Measurements from ENCODE around the gene EMB. TPM values are rescaled to one million over a fixed set of nuclear protein-coding genes. Genes with fewer than 3 reads are reported as not detected.
"Not testable (repeated sequence)": the region's sequence is repeated elsewhere in the genome, so short reads cannot be mapped to it uniquely, and the experiment has no call there.

The EMB gene
- polyA plus RNA-seq, 1 donor = 1.9 TPM

DNA sequence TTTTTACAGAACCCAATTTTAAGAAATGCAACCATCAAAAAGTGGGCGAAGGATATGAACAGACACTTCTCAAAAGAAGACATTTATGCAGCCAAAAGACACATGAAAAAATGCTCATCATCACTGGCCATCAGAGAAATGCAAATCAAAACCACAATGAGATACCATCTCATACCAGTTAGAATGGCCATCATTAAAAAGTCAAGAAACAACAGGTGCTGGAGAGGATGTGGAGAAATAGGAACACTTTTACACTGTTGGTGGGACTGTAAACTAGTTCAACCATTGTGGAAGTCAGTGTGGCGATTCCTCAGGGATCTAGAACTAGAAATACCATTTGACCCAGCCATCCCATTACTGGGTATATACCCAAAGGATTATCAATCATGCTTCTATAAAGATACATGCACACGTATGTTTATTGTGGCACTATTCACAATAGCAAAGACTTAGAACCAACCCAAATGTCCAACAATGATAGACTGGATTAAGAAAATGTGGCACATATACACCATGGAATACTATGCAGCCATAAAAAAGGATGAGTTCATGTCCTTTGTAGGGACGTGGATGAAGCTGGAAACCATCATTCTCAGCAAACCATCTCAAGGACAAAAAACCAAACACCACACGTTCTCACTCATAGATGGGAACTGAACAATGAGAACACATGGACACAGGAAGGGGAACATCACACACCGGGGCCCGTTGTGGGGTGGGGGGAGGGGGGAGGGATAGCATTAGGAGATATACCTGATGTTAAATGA is 19.7 kb downstream of the EMB start:
- not testable (repeated sequence) for DNase-seq (ENCODE audit: low read depth)

DNA sequence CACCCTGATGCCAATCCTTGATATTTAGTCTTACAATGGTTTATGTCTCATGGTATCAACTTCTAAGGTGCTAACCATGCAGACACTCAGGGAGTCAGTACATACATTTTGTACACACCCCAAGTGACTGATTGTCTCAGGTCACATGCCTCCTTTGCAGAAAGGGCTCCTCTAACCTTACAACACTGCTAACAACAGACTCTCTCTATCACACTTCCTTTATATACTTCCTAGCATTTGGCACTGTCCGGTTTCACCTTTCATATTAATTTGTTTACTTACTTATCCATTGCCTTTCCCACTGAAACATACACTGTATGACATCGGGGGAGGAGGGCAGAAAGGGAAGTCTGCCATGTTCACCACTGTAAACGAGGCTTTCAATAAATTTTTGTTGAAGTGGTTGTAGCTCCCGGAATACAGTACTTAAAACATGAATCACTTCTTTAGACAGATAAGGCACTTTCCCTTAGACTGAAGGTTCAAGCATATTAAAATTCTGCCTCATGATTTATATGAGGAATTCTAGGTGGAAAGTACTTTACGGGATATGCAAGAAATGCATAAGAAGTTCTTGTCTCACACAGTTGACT is 20.6 kb downstream of the EMB start:
- no peak for DNase-seq (ENCODE audit: low read depth)

DNA sequence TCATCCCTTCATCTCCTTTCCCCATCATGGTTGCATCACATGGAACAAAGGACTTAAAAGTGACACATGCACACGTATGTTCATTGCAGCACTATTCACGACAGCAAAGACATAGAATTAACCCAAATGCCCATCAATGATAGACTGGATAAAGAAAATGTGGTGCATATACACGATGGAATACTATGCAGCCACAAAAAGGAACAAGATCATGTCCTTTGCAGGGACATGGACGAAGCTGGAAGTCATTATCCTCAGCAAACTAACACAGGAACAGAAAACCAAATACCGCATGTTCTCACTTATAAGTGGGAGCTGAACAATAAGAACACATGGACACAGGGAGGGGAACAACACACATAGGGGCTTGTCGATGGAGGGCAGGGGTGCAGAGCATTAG is 21.4 kb downstream of the EMB start:
- not testable (repeated sequence) for DNase-seq (ENCODE audit: low read depth)

DNA sequence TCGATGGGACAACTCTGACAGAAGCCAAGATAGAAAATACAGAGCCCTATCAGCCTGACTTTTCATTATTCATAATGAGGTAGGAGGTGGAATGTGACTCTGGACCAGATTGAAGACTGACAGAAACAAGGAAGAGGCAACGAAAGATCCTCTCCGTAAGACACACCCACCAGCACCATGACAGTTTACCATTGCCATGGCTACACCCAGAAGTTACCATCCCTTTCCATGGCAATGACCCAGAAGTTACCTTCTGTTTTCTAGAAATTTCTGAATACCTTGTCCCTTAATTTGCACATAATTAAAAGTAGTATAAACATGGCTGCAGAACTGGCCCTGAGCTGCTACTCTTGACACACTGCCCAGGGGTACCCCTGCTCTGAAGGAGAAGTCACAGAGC is 24.5 kb downstream of the EMB start:
- not testable (repeated sequence) for DNase-seq (ENCODE audit: low read depth)

DNA sequence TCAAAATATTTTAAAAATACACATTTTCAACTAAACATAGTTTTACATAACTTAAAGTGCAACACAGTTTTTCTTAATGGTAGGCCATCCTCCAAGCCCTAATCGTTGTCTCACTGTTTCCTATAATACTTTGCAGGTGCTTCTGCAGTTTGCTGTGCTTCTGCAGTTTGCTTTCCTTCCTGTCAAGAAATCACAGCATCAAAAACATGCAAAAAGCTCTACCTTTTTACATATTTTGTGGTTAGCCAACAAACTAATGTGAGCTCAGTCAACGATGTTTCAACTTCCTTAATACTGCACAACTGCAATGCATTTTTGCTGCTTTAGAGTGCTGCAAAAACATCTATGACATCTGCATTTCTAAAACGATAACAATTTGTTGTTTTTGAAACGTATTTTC is 25.2 kb downstream of the EMB start:
- no peak for DNase-seq (ENCODE audit: low read depth)

DNA sequence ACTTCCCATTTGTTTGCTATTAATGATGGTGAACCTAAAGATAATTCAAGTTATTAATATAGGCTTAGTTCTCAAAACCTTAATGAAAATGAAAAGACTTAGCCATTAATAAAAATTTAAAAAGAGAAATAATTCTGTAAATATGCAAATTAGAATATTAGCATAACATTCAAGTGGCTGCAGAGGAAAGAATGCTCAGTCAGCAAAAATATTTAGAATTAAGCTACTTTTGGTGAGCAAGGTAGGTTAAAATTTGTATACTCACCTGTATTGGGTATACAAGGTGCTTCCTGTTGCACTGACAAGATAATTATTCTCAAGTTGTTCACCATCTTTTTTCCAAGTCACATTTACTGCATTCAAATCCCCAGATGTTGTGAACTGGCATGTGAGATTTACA is 30.2 kb downstream of the EMB start:
- DNase-seq (ENCODE audit: low read depth) = not testable (repeated sequence)

DNA sequence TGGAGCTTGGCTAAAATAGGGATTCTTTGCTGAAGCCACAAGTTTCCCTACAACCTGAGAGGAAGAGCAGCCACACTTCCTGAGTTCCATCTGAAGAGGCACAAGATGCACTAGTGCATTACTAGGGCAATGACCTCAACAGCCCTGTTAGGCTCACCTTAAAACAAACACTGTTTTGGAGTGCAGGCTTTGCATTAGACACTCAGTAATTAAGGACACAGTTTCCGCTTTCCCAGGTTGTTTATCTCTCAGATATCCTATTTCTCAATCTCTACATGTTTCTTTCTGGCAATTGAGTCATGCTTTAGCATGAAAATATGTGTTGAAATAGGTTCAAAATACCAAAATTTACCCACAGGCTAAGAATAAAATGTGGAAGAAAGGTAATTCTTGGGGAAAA is 34.2 kb downstream of the EMB start:
- no peak for DNase-seq (ENCODE audit: low read depth)

DNA sequence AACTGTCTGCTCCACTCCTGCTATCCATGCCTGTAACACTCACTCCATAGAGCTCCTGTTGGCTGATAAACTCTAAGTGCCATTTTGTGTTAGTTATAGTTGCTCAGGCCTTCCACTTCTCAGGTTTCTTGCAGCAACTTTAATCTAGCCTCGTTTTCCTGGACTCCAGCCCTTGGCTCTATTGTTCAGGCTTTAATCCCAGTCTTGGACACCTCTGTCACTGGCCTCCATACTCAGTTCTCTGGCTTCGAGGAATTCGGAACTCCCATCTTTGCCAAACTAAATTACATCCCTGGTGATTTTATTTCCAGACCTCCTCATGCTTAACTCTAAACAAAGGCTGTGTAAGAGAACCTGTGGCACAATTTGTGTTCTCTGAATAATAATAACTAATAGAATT is 39.8 kb downstream of the EMB start:
- peak; percentile 22 for DNase-seq (ENCODE audit: low read depth)

DNA sequence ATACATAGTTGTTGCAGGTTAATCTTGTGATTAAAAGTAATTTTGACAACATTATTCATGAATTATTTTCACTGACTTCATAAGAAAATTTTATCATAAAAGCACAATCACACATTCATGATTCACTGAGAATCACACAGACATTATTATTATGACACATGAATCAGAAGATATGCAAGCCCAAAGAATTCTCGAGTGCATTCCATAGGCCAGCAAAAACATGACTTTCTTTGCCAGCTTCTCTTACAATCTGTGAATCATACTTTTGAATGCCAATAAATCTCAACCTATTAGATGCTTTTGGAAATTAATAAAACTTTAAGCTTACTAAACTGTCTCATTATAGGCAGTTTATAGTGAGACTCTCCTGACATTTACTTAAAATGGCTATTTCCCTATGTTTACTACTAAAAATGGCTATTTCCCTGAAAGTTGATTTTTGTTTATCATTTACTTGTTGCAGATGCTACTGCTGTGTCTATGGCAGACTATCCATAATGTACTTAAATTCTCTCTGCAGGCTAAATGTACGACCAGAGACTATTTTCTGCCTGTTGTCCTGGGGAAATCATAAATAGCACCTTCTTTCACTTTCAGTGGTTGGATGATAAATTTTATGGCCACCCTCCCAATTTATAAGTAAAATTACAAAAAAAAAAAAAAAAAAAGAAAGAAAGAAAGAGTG is 47.0 kb downstream of the EMB start:
- not testable (repeated sequence) for DNase-seq (ENCODE audit: low read depth)

DNA sequence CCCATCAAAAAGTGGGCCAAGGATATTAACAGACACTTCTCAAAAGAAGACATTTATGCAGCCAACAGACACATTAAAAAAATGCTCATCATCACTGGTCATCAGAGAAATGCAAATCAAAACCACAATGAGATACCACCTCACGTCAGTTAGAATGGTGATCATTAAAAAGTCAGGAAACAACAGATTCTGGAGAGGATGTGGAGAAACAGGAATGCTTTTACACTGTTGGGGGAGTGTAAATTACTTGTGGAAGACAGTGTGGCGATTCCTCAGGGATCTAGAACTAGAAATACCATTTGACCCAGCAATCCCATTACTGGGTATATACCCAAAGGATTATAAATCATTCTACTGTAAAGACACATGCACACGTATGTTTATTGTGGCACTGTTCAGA is 48.8 kb downstream of the EMB start:
- not testable (repeated sequence) for DNase-seq (ENCODE audit: low read depth)

DNA sequence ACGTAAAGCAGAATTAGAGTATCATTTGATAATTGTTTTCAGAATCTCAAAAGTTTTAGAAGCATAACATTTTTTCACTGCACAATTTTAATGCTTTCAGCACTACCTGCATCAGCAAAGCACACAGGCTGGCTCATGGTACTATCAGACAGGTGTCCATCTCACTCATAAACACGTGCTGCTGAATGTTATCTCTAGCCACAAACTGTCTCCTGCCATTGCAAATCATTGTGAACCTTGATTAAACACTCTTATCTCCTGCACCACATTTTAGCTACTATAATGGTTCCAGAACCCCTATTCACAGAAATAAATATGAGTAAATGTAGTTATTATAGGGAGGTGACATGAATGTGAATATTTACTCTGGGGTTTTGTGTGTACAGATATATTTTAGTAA is 56.7 kb downstream of the EMB start:
- DNase-seq (ENCODE audit: low read depth) = not testable (repeated sequence)

DNA sequence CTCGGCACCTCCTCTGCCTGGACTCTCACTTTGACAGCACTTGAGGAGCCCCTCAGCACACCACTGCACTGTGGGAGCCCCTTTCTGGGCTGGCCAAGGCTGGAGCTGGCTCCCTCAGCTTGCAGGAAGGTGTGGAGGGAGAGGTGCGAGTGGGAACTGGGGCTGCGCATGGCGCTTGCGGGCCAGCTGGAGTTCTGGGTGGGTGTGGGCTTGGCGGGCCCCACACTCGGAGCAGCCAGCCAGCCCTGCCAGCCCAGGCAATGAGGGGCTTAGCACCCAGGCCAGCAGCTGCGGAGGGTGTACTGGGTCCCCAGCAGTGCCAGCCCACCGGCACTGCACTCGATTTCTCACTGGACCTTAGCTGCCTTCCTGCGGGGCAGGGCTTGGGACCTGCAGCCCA is 64.4 kb downstream of the EMB start:
- DNase-seq (ENCODE audit: low read depth) = not testable (repeated sequence)

DNA sequence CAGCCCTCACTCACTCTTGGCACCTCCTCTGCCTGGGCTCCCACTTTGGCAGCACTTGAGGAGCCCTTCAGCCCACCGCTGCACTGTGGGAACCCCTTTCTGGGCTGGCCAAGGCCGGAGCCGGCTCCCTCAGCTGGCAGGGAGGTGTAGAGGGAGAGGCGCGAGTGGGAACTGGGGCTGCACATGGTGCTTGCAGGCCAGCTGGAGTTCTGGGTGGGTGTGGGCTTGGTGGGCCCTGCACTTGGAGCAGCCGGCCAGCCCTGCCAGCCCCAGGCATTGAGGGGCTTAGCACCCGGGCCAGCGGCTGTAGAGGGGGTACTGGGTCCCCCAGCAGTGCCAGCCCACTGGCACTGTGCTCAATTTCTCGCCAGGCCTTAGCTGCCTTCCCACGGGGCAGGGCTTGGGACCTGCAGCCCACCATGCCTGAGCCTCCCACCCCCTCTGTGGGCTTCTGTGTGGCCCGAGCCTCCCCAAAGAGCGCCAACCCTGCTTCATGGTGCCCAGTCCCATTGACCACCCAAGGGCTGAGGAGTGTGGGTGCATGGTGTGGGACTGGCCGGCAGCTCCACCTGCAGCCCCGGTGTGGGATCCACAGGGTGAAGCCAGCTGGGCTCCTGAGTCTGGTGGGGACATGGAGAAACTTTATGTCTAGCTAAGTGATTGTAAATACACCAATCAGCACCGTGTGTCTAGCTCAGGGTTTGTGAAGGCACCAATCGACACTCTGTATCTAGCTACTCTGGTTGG is 71.6 kb downstream of the EMB start:
- not testable (repeated sequence) for DNase-seq (ENCODE audit: low read depth)

DNA sequence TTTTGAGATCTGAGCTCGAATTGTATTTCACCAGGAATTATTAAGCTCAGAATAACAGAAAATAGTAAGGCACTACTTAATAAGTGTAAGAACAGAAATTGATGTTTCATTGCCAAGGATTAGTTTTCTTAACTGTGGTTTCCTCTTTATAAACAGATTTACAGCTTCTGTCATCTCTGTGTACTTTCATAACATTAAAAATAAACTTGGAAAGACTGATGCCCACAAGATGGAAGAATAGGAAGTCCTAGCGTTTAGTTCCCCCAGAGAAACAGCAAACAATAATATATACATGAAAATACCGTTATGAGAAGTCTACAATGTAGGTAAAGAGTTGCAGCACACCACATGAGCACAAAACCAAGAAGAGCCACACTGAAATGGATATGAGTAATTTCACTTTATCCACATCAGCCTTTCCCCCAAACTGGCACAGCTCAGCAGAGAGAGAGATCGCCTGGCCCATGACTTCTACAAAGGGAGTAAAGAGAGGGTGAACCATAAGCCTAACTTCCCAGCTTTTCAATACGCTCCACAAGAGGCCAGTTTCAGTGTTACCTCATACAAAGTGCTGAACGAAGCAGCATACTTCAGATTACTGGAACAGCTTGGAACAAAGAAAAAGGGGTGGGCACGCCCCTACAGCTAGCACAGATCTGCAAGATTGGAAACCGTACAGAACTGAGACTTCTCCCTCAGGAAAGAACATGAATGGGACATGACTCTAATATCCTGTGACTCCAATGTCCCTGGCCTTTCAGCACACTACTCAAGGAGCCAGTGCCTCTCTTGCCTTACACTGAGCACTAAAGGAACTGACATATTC is 75.4 kb downstream of the EMB start:
- no peak for DNase-seq (ENCODE audit: low read depth)

DNA sequence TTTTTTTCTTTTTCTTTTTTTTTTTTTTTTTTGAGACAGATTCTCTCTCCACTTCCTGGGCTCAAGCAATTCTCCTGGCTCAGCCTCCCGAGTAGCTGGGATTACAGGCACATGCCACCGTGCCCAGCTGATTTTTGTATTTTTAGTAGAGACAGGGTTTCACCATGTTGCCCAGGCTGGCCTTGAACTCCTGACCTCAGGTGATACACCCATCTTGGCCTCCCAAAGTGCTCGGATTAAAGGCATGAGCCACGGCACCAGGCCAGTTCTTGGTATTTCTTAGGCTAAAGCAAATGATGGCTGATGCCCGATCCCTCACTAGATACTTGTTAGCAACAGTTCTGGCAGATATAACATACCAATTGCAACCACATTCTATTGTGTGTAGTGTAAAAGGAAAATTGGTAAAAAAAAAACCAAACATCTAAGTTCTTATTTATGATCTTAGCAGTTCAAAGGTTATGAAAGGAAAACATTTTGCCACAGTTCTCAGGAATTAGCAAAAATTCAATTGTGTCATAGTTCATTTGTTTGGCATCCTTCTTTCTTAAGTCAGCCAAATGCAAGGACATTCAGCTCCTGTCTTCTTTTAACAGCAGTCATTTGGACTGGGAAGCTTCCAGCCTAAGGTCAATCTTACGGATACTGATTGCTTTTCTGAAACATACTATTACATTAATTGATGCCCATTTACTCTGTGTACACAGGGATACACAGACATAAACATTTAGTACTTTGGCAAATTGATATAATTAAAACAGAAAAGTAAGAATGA is 76.4 kb downstream of the EMB start:
- DNase-seq (ENCODE audit: low read depth) = not testable (repeated sequence)

DNA sequence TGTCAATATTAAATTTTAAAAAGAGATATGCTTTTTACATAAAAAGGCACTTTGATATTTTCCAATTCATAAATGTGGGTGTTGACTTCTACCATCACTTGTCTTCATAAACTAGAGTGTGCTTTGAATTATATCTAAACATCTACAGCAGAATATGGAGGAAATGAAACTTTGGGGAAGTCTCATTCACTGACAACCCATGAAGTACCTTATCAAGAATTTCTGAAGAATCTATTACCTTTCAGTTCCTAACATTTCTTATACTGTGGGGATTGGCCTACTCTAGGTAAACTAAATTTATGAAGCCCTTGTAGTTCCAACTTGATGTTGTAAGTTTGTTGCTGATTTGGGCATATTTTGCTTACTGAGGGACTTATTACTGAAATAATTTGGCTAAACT is 81.9 kb downstream of the EMB start:
- no peak for DNase-seq (ENCODE audit: low read depth)

DNA sequence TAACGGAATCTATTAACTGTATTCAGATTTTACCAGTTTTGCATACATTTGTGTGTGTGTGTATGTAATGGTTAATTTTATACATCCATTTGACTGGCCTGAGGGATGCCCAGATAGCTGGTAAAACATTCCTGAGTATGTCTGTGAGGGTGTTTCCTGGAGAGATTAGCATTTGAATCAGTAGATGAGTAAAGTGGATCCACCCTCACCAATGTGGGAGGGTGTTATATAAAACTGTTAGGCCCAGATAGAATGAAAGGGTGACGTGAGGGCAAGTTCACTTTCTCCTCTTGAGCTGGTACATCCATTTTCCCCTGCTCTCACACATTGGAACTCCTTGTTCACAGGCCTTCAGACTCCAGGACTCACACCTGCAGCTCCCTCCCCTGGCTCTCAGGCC is 88.7 kb downstream of the EMB start:
- no peak for DNase-seq (ENCODE audit: low read depth)
